NK-92 treated with Interleukin-12 subunit alpha and Interleukin-12 subunit beta, amount 100 ng/mL, for 24 hours (cell line): ENCODE results near the gene UGT2B11.
"Not testable (repeated sequence)": the region's sequence is repeated elsewhere in the genome, so short reads cannot be mapped to it uniquely, and the experiment has no call there.

Experiments
- DNase-seq: peaks from one replicate; lab custom pipeline; 2025; lab: John Stamatoyannopoulos, UW

UGT2B11 gene

DNA sequence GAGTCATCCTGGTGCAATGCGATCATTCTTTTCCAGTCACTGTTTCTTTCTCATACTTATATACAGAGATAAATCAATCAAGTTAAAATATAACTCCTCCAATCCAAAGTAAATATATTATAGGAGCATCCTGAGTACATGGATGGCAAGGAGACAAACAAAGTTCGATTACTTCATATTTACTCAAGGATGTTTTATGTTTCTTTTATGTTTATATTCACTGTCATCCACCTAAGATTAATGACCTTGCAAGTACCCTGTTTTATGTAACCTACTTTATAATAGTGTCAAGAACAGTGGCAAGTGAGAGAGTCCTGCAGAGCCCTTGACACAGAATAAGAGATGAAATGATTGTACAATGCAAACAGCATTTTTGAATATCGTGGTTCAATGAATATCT, at the start of gene UGT2B11:
TSS of gene UGT2B11 (minus strand) at position 33 of the 400 bp plus-strand sequence. CDS start at position 7, 26 bp downstream.
- no peak for DNase-seq

- DNase-seq: not testable (repeated sequence)
These were observed 38.7 kb upstream of the UGT2B11 start for GRCh38 chr4:69253147-69253772.

GRCh38 chr4:69250884-69251283, 36.3 kb upstream of the UGT2B11 start:
- DNase-seq: not testable (repeated sequence)

GRCh38 chr4:69242562-69243240, 28.2 kb upstream of the UGT2B11 start:
- DNase-seq: not testable (repeated sequence)

- not testable (repeated sequence) for DNase-seq
These were observed 27.2 kb upstream of the UGT2B11 start for GRCh38 chr4:69241746-69242145.

GRCh38 chr4:69240787-69241186, 26.2 kb upstream of the UGT2B11 start:
- DNase-seq: not testable (repeated sequence)

GRCh38 chr4:69239557-69240168, 25.1 kb upstream of the UGT2B11 start:
- DNase-seq: no peak

DNA sequence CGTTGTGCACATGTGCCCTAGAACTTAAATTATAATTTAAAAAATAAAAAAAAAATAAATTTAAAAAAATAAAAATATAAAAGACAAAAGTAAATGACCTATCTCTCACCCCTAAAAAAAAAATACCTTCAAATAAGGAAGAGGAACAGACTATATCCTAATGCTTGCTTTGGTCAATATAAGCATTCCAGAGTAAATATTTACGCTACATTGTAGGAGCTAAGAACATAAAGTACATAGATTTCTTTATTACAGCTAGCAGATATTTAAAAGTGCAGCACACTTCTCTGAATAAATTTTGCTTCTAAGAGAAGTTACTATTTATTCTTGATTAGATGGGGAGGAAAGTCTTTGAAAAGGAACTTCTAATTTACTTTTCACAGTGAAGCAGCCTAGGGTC, 24.5 kb upstream of the UGT2B11 start:
- no peak for DNase-seq

DNA sequence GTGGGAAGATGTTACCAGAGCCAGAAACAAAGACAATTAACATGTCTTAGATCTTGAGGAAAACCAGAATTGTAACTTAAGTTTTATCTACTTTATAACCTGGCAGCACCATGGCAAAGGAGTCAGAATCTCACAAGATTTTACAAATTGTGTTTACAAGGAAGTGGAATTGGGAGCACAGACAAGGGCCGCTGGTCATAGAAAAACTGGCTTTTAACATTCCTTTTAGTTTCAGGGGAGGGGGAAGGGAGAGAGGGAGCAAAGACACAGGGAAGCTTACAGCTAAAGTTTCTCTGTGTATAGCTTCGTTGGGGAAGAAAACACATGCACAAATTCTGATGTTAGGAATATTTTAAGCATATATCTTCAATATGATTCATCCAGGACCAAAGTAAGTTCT, 10.3 kb upstream of the UGT2B11 start:
- no peak for DNase-seq

DNA sequence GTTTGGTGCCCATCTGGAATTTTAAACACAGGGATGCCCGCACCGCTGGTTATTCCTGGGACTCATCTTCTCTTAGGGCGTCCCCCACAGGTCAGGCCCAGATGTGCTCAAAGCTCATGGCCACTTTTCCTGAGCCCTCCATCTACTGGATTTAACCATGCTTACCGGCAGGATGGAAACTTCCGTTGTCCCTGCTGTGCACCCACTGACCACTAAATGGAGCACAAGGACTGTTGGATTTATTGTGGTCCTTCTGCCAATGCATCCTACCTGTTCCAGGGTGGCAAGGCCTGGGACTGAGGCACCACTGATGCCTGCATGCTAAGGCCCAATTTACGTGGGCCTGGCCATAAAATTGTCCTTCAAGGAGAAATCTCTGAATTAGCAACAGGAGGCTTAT, 8.7 kb upstream of the UGT2B11 start:
- not testable (repeated sequence) for DNase-seq

- DNase-seq: not testable (repeated sequence)
These were observed 3.9 kb upstream of the UGT2B11 start for GRCh38 chr4:69218491-69218890.

- DNase-seq: no peak
These were observed 3.6 kb downstream of the UGT2B11 start for GRCh38 chr4:69210911-69211310.

- not testable (repeated sequence) for DNase-seq
These were observed 16.0 kb downstream of the UGT2B11 start for GRCh38 chr4:69198506-69198905.

GRCh38 chr4:69196209-69196965, 18.2 kb downstream of the UGT2B11 start:
- no peak for DNase-seq

DNA sequence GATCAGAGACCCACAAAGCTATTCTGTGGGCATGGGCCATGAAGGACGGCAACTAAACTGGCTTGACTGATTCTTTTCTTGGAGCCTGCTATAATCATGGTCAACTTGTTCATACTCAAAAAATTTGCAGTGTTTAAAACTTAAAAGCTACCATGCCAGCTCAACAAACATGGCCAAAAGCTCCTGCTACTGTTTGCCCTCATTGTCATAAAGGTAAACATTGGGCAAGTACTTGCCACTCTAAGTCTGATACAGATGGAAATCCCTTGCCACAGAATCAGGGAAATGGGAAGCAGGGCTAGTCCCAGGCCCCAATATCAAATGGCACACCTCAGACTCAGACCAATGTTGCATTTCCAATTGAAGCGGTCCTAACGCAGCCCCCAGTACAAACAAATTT, 20.4 kb downstream of the UGT2B11 start:
- no peak for DNase-seq

- not testable (repeated sequence) for DNase-seq
These were observed 22.6 kb downstream of the UGT2B11 start for GRCh38 chr4:69191905-69192304.

- DNase-seq: not testable (repeated sequence)
These were observed 23.9 kb downstream of the UGT2B11 start for GRCh38 chr4:69190621-69191020.

GRCh38 chr4:69181519-69182169, 32.9 kb downstream of the UGT2B11 start:
- DNase-seq: not testable (repeated sequence)

- not testable (repeated sequence) for DNase-seq
These were observed 34.7 kb downstream of the UGT2B11 start for GRCh38 chr4:69179817-69180216.

GRCh38 chr4:69178751-69179205, 35.8 kb downstream of the UGT2B11 start:
- DNase-seq: not testable (repeated sequence)

GRCh38 chr4:69170233-69171134, 44.1 kb downstream of the UGT2B11 start:
- DNase-seq: not testable (repeated sequence)
